Inflammatory macrophage treated with lipopolysaccharide for 4 hours (primary cell): ENCODE data around the gene NHP2.
"Not testable (repeated sequence)": the region's sequence is repeated elsewhere in the genome, so short reads cannot be mapped to it uniquely, and the experiment has no call there.

Experiments
- DNase-seq: peaks from one replicate; pipeline ENCODE4 v3.0.0-alpha.2; 2020

The NHP2 gene

DNA sequence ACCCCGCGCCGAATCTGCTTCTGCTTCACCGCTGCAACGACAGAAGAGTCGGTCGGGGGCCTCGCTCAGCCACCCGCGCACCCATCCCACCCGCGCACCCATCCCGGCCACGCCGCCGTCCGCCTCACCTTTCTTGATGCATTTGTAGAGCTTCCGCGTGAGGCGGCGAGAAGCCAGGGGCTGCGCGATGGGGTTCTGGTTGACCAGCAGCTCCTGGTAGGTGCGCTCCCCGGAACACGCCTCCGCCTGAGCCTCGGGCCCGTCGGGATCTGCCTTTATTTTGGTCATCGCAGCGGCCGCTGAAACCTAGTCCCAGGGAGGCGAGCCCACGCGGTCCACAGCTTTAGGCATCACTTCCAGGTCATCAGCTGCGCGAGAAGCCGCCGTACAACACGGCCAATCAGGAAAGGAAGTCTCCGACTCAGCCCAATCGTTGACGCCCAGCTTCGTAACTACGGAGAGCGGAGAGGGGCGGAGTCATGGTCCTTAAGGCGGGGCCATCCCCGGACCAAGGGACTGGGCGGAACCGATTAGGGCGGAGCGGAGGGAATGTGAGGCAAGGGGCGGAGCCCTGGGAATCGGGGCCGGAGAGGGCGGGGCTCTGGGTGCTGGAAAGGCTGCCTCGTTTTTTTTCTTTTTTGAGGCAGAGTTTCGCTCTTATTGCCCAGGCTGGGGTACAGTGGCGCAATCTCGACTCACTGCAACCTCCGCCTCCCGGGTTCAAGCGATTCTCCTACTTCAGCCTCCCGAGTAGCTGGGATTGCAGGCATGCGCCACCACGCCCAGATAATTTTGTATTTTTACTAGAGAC is at the start of gene NHP2:
NHP2 (minus strand) TSS at position 356 of the 811 bp plus-strand sequence; CDS start at position 288, 68 bp downstream.
- peak; percentile 99 for DNase-seq

DNA sequence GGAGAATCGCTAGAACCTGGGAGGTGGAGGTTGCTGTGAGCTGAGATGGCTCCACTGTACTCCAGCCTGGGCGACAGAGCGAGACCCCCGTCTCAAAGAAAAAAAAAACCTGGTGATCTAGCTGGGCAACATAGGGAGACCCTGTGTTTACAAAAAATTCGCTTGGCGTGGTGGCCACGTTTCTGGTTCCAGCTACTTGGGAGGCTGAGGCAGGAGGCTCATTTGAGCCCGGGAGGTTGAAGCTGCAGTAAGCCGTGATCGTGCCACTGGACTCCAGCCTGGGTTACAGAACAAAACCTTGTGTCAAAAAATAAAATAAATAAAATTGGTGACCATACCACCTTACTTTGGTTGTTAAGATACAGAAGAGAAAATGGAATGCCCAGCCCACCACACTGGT is 48.9 kb upstream of the NHP2 start:
- DNase-seq, result no peak

DNA sequence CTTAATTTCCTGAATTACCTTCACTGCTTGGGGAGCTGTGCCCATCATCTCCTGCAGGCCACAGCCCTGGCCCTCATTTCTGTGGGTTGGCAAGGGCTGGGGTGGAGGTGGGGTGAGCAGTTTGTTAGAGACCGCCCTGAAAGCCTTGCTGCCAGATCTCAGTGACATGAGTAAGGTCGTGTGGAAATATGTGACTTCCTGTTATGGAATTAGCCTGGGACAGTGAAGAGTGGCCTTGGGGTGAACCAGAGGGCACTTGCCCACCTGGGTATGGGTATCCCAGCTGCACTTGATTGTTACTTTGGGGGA is 48.2 kb upstream of the NHP2 start:
- peak; percentile 60 for DNase-seq

DNA sequence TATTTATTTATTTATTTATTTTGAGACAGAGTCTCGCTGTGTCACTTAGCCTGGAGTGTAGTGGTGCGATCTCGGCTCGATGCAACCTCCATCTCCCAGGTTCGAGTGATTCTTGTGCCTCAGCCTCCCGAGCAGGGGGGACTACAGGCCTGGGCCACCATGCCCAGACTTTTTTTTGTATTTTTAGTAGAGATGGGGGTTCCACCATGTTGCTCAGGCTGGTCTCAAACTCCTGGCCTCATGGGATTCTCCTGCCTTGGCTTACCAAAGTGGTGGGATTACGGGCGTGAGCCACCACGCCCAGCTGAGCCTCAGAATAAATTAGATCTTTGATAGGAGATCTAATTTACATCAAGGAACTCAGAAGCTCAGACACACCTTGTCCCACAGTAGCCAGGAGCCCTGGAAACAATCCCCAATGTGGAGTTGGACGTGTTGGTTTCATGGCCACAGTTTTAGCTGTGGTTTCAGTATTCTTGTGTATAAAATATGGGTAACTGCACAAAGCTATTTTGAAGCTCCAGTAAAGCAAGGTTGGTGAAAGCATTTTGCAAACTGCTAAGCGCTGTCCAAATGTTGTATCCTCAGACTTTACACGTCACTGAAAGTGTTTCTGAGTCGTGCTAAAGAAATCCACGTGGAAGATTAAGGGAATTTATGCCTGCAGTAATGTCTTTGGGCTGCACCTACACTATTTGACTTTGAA is 47.7 kb upstream of the NHP2 start:
- no peak for DNase-seq

DNA sequence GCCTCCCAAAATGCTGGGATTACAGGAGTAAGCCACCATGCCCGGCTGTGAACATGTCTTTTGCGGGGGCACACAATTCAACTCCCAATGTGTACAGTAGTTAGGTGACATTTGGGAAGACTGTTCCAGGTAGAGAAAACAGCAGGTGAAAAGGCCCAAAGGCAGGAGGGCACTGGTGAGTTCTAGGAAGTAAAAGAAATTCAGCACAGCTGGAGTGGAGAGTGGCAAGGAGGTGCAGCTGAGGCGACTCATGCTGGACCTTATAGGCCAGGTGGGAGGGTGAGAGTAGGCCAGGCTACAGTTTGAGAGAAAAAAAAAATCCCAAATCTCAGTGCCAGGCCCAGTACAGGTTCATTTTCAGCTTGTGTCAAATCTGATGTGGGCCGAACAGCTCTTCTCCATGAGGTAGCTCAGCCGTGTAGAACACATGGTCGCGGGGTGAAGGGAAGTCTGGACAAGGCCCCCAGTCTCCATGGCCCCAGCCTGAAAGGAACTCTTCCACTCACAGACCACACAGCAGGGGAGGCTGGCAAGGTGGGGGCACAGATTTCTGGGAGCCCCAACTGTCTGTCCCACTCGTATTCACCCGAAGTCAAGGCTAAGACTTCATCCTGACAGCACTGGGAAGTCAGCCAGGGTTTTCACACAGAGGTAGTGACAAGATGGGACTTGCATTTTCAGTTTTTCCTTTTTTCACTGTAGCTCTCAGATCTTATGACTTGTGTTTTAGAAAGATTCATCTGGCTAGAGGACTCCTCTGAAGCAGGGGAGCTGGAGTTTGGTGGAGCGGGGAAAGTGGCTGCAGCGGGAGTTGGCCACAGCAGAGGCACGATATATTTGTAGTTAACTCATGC is 46.1 kb upstream of the NHP2 start:
- no peak for DNase-seq

DNA sequence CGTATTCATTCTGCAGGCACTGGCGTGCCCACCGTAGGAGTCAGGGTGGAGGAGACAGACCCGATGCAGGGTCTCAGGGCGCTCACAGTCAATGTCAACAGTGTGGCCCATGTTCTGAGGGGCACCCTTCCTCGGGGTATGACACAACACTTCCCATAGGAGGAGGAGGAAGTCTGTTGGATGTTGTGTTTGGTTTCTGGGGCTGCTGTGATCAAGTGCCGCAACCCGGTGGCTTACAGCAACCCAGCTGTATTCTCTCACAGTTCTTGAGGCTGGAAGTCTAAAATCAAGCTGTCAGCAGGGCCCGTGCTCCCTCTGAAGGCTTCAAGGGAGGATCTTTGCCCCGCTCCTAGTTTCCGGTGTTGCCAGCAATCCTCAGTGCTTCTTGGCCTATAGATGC is 45.0 kb upstream of the NHP2 start:
- DNase-seq, result no peak

DNA sequence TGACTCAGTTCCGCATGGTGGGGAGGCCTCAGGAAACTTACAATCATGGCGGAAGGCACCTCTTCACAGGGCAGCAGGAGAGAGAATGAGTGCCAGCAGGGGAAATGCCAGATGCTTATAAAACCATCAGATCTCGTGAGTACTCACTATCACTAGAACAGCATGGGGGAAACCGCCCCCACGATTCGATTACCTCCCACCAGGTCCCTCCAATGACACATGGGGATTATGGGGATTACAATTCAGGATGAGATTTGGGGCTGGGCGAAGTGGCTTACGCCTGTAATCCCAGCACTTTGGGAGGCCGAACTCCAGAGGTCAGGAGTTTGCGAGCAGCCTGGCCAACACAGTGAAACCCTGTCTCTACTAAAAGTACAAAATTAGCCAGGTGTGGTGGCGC is 44.5 kb upstream of the NHP2 start:
- DNase-seq, result not testable (repeated sequence)

DNA sequence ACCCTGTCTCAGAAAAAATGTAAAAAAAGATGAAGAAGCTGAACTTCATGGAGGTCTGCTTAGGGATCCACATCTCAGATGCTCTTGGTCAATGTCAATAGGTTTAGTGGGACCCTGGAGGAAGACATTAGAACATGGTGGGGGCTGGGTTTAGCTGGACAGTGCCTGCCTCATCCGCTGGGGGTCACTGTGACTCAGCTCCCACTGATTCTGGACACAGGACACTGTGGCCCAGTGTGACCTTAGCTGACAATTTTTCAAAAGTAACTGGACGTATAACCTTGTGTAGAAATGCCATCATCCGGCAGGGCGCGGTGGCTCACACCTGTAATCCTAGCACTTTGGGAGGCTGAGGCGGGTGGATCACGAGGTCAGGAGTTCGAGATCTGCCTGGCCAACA is 43.3 kb upstream of the NHP2 start:
- DNase-seq, result no peak

DNA sequence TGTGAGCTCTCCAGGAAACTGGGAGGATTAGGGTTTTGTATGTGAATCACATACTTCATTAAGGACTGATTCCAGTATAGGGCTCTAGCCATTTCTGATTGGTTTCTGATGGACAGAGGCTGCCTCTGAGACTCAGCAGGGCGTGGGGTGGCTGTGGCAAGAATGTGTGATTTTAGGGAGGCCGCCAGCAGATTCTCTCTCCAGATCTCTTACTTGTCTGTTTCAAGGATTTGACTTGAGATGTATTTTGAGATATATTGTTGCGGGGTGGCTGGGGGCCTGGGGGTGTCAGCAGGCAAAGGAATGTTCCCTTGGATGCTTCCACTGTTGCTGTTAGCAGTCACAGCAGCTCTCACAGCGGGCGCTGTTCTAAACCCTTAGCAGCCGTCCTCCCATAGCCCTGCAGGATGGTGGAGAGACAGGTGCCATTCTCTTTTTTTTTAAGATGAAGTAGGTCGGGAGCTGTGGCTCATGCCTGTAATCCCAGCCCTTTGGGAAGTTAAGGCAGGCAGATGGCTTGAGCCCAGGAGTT is 42.7 kb upstream of the NHP2 start:
- DNase-seq, result no peak

DNA sequence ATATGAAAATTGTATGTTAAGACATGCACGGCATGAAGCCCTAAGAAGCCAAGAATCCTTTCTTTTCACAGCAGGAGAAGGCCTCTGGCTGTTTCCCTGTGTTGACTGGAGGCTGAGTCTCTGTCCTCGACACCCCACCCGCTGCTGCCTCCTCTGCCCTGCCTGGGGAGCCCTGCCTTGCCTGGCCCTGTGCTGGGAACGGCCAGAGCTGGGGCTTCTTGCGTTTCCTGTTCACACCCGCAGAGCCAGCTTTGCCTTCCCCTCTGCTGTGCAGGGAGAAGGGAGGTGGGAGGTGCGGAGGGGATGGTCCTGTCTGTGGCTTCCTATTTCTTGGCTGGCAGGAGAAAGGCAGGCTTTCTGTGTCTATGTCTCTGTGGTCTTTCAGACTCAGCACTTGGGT is 40.3 kb upstream of the NHP2 start:
- DNase-seq, result peak; percentile 22

DNA sequence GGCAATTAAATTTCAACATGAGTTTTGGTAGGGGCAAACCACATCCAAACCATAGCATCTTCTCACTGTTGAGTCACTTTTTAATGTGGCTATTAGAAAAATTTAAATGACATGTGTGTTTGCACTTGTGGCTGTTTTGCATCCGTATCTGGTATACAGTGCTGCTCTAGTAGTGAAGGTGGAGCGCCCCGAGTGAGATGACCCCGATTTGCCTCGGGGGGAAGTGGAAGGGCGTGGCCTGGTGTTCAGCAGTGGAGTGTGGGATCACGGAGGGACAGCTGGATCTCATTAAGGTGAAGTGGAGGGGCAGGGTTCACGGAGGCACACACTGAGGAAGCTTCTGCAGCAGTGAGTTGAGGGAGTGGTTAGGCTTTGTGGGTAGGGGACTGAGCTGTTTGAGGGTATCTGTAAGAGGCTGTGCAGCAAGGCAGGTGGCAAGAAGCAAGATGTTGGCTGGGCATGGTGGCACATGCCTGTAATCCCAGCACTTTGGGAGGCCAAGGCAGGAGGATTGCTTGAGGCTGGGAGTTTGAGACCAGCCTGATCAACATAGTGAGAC is 39.6 kb upstream of the NHP2 start:
- no peak for DNase-seq

DNA sequence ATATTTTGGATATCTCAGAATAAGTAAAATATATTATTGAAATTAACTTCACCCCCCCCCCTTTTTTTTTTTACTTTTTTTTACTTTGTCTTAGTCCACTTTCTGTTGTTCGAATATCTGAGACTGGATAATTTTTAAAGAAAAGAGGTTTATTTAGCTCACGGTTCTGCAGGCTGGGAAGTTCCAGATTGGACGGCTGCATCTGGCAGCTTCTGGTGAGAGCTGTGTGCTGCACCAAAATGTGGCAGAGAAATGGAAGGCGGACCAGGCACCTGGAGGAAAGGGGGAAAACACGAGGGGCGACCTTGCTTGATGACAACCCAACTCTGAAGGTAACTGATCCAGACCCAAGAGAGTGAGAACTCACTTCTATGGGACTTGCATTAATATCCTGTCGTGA is 39.1 kb upstream of the NHP2 start:
- DNase-seq, result no peak

DNA sequence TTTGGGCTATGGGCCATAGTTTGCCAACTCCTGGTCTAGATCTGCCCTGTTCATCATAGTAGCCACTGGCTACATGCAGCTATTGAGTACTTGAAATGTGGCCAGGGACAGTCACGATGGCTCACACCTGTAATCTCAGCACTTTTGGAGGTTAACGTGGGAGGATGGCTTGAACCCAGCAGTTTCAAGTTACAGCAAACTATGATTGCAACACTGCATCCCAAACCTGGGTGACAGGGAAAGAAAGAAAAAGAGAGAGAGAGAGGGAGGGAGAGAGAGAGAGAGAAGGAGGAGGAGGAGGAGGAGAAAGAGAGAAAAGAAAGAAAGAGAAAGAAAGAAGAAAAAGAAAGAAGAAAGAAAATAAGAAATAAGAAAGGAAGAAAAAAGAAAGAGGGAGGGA is 38.6 kb upstream of the NHP2 start:
- DNase-seq, result no peak

DNA sequence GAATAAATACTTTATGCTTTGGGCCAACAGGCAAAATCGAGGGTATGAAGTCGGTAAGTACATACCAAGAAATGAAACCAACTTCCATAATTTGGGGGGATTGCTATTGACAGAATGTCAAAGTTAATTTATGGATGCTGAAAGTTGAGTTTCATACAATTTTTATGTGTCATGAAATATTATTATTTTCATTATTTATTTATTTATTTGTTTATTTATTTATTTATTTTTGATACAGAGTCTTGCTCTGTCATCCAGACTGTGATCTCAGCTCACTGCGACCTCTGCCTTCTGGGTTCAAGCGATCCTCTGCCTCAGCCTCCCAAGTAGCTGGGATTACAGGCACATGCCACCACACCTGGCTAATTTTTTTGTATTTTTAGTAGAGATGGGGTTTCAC is 38.0 kb upstream of the NHP2 start:
- DNase-seq, result no peak

DNA sequence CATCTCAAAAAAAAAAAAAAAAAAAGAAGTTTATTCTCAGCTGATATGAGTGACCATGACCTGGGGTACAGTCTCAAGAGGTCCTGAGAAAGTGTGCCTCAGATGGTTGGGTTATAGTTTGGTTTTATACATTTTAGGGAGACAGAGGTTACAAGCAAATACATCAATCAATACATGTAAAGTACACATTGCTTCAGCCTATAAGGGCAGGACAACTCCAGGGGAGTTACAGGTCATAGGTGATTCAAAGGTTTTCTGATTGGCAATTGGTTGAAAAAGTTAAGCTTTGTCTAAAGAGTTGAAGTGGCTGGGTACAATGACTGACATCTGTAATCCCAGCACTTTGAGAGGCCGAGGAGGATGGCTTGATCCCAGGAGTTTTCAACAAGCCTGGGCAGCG is 35.7 kb upstream of the NHP2 start:
- no peak for DNase-seq

DNA sequence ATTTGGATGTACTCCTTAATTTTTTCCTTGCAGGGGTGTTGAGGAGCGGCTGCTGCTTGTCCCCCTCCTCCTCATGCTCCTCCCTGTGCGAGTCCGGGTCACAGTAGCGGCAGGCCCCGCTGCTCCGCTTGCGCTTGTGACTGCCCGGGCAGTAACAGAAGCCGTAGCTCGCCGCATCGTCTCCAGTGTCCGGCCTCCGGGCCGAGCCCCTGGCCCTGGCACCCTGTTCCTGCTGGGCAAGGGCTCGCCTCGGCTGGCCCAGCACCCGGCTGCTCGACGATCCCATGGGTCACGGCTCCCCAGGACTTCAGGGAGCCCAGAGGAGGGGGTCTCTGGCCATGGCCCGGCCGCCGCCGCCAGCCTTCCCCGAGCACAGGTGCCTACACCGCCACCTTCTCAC is 33.3 kb upstream of the NHP2 start, which contains the start of gene GMCL2:
GMCL2 (minus strand) TSS at position 358 of the 400 bp plus-strand sequence; CDS start at position 286, 72 bp downstream.
- DNase-seq, result no peak

DNA sequence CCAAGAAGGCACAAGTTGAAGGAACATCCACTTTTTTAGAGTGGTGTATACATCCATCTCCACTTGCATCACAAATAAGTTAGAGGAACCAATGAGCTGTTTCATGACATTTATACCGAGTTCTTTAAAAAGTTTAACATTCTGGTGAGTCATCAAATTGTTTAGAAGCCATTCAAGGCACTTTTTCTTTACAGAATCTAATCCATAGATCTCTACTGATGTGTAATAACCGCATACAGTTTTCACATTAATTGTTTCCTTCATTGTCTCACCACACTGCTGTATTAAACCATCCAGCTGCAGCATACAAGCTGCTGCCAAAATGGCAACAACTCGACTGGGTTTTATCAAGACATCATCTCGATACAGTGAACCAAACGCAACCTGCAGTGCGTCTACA is 32.7 kb upstream of the NHP2 start:
- peak; percentile 57 for DNase-seq

DNA sequence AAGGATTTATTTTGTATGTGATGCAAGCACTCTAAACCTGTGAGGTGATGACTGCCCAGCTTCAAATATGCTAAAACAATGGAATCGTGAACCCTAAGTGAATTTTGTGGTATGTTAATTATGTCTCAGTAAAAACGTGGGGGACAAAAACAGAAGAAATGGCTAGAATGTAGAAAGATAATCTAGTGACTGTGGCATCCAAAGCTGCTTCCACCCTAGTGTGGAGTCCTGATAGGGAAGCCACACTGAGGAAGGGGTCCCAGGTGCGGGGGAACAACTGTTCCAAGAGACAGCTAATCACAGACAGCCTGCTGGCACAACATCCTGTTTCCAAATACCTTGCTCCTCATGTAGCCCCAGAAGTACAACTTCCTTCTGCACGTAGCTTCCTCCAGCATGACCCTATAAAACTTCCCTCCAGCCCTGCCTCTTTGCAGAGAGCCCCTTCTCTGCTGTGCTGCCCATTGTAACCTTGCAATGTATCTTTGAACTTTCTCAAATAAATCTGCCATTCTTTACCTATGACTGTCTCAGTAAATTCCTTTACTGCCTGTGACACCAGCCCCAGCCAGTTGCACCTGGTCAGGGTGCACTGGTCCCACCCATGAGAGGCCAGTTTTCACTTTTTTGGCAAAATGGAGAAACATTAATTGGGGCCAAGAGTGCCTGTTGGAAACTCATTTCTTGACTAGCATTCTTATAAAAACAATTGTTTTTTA is 28.6 kb upstream of the NHP2 start:
- peak; percentile 27 for DNase-seq

DNA sequence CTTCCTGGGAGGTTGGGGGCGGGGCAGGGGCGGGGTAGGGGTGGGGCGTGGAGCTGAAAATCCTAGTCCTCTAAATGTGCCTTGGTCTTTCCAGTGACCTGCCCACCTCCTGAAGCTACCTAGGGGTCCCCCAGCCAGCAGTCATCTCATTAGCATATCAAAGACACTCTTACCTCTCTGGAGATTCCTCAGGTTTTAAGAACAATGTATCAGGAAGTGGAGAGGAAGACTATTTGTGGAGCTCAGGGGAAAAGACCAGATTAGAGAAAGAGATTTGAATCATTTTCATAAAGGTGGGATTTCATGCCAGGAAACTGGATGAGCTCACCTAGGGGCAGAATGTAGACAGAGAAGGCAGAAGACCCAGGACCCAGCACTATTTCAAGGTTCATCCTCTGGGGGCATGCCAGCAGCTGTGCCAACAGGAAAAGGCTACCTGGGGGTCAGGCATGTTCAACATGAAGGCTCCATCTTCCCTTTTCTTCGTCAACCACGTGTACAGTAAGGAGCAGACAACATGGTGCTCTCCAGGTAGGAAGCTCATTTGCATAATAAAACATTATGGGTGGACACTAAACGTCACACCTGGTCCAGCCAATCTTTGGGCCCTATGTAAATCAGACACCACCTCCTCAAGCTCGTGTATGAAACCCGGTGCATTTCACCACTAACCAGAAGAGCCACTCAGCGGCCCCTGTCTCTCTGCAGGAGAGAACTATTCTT is 26.6 kb upstream of the NHP2 start:
- DNase-seq, result no peak

DNA sequence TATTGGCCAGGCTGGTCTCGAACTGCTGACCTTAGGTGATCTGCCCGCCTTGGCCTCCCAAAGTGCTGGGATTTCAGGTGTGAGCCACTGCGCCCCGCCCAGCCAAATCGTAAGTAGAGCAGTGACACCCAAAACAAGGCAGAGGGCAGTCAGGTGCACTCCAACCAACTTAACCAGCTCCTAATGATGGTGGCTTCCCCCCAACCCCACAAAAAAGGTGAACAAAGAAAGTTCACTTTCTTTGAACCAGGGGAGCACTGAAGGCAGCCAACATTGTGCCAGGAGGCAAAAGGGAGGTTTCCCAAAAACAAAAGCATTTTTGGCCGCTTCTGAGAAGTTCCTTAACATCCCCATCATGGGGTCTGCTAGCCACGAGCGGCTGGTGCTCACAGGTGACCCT is 23.9 kb upstream of the NHP2 start:
- DNase-seq, result no peak

DNA sequence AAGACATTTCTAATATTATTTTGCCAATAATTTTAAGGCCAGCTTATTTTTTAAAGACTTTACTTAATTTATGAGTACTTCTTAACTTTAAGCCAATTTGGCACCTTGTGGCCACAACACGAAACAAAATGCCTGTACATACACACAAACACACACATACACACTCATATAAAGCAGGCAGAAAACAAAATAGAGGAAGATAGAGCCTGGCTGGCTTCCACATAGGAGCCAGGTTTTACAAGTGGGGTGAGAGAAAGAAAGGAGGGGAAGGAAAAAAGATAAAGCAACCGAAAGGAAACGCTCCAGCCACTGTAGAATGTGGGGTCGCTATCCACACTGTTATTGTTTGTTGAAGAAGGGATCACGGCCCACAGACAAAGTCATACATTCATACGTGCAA is 23.1 kb upstream of the NHP2 start:
- DNase-seq, result no peak

DNA sequence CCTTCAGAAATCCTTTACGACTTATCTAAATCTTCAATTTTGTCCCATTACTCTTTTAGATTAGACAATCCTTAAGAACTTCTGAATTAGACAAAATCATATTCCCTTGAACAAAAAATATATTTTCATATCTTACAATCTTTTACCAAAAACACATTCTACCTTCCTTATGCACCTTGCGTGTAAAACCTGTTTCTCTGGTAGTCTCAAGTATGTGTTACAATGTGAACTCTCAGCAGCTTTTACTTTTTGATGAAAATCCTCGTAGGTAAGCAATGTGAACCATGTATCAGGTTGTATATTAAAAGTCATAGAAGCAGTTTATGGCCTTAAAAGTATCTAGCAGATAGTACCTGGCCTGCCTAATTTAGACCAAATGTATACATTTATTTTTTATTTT is 20.8 kb upstream of the NHP2 start:
- no peak for DNase-seq
